Gastrocnemius medialis (tissue), 4 donors: ENCODE data around the gene CTU2.

ENCODE experiments used
- POLR2A ChIP-seq, 2 donors: fragments of 450-650 bp; IDR thresholded peaks; one replicate each; pipeline ENCODE4 v1.6.1; 2017; ENCODE audit warnings: antibody characterized with exemption in 2 of 2, mild to moderate bottlenecking in 2 of 2, moderate library complexity in 2 of 2
- TF ChIP-seq, protein P1 (sequence below), 5 experiments: fragments of 450-650 bp in 3 of 5; fragments of 200-600 bp in 2 of 5; sonication (generic) in 2 of 5; IDR thresholded peaks in 4 of 5; conservative IDR thresholded peaks in 1 of 5; 1 replicate in 4 of 5; 2 replicates in 1 of 5; pipeline ENCODE4 v1.5.1; 2016 to 2019; ENCODE audit warnings: antibody characterized with exemption in 5 of 5, mild to moderate bottlenecking in 3 of 5, moderate library complexity in 3 of 5

DNA sequence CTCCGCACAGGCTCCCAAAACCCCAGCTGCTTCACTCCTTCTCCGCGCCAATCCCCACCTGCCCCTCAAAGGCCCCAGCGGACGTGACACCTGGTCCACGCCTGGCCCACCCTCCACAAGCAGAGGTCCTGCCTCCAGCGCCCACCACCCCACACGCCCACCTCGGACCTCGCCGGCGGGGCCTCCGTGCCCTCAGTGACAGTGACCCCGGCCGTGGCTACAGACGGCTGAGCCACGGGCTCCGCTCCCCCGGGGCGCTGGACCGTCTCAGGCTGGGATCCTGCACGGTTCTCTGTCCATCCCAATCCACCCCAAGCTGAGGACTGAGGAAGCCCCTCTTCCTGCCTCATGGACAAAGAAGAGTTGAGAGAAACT lies 53.7 kb downstream of the CTU2 start:
- TF ChIP-seq, protein P1, sequence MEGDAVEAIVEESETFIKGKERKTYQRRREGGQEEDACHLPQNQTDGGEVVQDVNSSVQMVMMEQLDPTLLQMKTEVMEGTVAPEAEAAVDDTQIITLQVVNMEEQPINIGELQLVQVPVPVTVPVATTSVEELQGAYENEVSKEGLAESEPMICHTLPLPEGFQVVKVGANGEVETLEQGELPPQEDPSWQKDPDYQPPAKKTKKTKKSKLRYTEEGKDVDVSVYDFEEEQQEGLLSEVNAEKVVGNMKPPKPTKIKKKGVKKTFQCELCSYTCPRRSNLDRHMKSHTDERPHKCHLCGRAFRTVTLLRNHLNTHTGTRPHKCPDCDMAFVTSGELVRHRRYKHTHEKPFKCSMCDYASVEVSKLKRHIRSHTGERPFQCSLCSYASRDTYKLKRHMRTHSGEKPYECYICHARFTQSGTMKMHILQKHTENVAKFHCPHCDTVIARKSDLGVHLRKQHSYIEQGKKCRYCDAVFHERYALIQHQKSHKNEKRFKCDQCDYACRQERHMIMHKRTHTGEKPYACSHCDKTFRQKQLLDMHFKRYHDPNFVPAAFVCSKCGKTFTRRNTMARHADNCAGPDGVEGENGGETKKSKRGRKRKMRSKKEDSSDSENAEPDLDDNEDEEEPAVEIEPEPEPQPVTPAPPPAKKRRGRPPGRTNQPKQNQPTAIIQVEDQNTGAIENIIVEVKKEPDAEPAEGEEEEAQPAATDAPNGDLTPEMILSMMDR (IDR thresholded peaks at IDR 0.05 in 4 of 5, conservative IDR thresholded peaks at IDR 0.05 in 1 of 5), result no peak
- no peak for TF ChIP-seq POLR2A (IDR thresholded peaks at IDR 0.05)
